Measurements from ENCODE around the gene RNF212.
"Not testable (repeated sequence)": the region's sequence is repeated elsewhere in the genome, so short reads cannot be mapped to it uniquely, and the experiment has no call there.

RNF212 gene

DNA sequence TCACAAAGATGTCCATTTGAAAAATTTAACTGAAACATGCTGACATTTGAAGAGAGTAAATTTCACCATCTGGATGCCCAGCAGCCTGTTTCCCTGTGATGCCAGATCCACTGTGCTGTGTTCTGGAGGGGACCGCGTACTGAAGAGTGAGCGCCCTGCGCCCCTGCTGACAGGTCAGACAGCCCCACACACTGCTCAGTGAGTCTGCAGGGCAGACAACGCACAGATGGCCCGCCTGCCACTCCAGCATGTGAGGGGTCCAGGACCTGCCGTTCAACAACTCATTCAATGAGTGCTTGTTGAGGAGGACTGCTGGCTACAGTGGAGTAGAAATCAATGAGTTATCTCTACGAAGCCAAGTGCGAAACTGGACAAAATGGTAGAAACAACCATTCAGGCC, 52.7 kb downstream of the RNF212 start:
- no peak for DNase-seq

DNA sequence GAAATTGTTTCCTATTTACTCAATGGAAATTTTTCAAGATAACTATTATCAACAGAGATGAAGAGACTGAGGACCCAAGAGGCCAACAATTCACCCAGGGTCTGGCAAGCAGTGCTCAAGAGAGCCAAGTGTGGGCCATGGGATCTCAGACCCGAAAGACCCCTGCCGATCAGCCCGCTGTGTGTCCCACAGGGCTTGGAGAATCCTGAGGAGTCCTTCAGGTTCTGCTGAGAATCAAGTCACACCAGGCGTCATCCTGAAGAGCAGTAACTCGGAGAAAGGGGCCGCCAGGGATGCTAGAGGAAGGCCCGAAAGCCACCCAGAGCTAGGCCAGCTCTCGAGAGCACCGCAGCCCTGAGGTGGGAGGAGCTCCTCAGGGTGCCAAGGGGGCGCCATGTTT, 53.2 kb downstream of the RNF212 start:
- DNase-seq, result no peak

DNA sequence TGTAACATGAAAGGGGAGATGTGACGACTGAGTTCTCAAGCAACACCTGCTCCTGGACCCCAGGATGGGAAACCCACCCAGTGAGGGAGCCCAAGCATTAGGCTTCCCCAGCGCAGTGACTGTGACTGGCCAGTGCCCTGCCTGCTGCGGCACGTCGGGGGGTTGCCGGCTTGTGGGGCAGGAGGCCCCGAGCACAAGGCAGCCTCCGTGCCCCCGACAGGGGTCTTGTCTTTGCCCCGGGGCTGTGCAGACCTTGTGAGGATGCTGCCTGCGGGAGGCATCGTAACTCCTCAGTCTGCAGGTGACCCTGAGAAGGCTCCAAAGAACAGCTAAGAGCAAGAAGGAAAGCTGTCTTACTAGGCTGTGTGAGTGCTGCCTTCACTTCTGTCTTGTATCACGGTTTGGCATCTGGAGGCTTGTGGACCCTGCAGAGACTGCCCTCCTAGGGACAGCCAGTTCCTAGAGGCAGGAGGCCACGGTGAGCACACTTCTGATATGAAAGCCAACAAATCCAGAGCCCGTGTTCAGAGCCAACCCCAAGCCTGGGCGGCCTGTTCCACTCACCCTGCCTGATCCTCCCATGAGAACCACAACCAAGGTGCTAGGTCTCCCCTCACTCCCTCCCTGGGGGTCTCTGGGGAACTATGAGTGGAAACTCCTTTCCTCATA, 54.2 kb downstream of the RNF212 start:
- no peak for DNase-seq

DNA sequence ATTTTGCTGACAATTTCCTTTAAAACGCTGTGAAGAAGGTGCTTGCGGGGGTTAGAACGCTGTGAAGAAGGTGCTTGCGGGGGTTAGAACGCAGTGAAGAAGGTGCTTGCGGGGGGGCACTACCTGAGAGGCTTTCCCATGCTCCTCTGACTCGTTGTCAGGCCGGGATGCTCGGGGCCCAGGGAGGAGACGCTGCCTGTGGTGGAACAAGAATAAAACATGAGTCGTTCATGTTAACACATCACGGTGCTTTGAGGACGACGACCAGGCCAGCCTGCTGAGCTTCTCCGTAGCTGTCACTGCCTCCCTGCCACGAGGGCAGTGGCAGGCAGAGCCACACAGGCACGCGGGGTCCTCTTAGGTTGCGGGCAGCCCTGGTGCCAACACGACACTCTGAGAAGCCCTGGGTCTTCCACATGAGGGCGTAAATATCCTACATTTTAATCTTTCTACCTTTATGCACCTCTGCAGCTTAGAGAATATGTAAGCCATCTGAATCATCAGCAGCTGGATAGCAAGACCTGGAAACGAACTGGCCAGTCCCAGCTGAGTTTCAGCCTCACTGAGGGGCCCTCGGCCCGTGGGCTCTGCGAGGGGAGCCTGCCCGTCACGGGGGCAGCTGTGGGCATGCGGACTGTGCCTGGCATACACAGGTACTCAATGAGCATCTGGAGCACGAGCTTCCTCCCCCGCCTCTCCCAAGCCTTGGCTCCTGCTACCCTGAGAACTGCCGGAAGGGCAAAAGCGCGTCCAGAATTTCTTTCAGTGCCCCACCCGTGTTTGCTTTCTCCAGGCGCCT, 55.0 kb downstream of the RNF212 start:
- DNase-seq, result no peak

DNA sequence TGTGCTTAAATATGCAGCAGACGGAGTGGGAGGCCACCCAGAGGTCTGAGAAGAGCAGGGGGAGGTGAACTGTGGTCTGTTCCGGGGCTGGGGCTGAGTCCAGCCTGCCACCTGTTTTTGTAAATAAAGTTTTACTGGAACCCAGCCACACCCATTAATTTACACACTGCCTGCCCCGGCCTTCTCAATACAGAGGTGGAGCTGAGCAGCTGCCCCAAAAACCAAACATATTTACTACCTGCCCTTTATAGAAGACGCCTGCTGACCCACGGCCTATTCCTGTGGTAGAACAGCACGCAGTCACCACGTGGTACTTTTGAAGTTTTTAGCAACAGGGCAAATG, 56.0 kb downstream of the RNF212 start:
- no peak for DNase-seq

DNA sequence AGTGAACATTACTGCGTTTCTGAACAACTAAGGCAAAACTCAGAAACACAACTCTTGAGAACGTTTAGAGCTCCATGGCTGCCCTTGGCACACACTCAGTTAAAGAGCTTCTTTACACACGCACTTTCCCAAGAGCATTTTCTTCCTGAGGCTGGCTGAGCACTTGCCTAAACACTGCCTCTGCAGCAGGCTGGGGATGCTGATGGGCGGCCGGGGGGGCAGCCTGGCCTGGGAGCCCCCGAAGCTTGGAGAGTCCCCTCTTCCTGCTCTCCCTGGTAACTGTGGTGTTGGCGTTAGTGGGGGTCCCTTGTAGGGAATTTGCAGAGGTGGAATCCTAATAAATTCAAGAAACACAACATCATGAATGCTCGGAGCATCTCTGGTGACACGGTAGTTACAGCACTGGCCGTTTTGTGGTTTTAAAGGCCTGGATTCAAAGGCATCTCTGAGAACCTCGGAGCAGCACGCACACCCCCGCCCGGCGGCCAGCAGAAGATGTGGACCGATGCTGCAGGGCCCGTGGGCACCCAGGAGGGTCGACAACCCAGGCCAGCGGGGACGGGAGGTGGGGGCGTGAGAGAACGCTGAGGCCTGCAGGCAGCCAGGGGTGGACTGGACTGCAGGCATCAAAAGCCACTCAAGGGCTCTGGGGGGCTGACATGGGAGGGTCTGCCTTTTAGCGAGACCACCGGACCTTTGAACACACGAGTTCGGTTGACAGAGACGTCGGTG, 56.5 kb downstream of the RNF212 start:
- DNase-seq, result no peak

DNA sequence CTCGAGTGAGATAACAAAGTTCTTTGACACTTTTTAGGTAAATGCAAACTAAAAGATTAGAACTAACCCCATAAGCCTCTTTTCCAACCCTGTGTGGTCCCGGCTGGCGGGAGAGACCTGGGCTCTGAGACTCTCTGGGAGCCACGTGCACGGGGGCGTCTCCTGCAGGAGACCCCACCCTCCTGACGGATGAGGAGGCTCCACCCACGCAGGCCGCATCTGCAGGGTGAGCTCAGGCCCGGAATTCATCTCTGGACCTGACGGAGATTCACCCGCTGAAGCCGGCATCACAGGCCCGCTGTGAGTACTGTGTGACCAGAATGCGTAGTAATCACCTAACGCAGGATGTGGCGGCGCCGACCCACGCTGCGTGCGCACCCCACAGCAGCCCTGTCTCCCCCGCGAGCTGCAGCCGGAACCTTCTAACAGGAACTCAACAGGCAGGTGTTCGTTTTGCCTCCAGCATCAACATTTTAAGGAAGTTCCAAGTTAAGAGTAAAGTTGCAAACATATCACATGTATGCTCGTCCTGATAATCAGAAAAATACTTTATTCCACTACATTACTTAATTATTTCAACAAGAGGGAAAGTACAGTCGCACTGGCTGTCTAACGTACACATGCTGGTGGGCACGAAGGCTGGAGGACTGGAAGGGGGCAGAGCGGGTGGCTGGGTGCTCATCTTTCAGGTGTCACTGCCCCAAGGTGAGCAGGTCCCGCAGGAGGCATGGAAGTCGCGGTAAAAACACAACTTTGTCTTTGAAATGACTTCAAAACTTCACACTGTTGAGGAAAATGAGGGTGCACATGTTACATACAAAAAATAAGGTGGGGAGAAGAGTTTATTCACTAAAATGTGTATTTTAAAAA, 57.4 kb downstream of the RNF212 start:
- DNase-seq, result no peak

DNA sequence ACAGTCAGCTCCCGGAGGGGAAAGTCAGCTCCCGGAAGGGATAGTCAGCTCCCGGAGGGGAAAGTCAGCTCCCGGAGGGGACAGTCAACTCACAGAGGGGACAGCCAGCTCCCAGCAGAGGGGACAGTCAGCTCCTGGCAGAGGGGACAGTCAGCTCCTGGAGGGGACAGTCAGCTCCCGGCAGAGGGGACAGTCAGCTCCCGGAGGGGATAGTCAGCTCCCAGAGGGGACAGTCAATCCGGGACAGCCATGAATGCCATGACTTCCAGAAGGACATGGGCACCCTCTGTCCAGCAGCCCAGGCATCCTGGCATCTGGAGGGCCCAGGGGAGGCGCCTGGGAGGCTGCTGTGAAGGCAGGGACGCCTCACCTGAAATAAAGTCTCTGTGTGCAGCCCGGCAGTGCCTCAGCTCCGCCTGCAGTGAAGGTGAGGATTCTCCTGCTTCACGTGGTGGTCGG, 58.1 kb downstream of the RNF212 start:
- not testable (repeated sequence) for DNase-seq

DNA sequence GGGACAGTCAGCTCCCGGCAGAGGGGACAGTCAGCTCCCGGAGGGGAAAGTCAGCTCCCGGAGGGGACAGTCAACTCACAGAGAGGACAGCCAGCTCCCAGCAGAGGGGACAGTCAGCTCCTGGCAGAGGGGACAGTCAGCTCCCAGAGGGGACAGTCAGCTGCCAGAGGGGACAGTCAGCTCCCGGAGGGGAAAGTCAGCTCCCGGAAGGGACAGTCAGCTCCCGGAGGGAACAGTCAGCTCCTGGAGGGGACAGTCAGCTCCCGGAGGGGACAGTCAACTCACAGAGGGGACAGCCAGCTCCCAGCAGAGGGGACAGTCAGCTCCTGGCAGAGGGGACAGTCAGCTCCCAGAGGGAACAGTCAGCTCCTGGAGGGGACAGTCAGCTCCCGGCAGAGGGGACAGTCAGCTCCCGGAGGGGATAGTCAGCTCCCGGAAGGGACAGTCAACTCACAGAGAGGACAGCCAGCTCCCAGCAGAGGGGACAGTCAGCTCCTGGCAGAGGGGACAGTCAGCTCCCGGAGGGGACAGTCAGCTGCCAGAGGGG, 58.6 kb downstream of the RNF212 start:
- DNase-seq, result not testable (repeated sequence)

DNA sequence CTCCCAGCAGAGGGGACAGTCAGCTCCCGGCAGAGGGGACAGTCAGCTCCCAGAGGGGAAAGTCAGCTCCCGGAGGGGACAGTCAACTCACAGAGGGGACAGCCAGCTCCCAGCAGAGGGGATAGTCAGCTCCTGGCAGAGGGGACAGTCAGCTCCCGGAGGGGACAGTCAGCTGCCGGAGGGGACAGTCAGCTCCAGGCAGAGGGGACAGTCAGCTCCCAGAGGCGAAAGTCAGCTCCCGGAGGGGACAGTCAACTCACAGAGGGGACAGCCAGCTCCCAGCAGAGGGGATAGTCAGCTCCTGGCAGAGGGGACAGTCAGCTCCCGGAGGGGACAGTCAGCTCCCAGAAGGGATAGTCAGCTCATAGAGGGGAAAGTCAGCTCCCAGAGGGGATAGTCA, 59.5 kb downstream of the RNF212 start:
- not testable (repeated sequence) for DNase-seq

DNA sequence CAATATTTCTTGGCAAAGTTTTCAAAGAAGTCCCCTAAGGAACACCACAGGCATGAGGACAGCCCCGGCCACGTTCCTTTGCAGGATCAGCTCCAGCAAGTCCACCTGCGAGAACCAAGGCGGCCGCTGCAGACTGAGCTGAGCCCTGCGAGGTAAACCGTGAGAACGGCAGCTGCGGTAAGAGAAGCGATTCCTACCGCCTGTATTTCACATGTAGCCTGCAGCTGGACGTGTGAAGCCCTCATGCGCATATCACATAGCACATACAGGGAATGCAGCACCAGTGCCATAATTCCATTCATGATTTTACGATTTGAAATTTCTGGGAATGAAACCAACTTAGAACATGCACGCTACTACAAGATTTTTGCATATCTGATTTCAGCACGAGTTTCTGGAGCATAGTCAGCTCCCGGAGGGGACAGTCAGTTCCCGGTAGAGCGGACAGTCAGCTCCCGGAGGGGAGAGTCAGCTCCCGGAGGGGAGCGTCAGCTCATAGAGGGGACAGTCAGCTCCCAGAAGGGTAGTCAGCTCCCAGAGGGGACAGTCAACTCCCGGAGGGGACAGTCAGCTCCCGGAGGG, 60.2 kb downstream of the RNF212 start:
- no peak for DNase-seq

DNA sequence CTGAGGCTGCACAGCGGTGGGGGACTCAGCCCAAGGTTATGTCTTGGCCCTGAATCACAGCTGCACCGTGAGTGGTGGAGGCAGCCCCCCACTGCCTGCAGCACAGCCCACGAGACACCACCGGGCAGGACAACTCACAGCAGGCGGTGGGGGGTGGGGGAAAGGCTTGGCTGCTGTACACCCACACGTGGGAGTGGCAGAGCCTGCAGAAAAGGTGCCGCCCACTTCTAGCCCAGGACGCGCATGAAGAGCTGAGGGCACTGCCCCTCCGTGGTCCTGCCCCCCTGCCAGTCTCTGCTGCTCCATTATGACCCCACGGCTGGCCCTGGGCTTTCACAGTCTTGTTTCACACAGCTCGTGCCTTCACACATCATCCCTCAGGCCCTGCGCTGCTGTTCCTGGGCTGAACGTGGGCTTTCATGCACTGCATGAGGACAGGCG, 61.1 kb downstream of the RNF212 start:
- DNase-seq, result no peak

DNA sequence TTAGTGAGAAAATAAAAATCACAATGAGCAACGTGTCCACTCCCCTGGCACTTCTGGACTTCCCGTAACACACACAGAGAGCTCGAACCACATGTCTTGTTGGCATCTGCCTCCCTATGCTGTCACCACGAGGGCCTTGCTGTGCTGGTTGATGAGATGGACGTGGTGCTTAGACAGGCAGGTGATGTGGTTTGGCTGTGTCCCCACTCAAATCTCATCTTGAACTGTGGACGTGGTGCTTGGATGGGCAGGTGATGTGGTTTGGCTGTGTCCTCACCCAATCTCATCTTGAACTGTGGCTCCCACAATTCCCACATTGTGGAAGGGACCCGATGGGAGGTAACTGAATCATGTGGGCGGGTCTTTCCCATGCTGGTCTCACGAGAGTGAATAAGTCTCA, 61.9 kb downstream of the RNF212 start:
- DNase-seq, result no peak

DNA sequence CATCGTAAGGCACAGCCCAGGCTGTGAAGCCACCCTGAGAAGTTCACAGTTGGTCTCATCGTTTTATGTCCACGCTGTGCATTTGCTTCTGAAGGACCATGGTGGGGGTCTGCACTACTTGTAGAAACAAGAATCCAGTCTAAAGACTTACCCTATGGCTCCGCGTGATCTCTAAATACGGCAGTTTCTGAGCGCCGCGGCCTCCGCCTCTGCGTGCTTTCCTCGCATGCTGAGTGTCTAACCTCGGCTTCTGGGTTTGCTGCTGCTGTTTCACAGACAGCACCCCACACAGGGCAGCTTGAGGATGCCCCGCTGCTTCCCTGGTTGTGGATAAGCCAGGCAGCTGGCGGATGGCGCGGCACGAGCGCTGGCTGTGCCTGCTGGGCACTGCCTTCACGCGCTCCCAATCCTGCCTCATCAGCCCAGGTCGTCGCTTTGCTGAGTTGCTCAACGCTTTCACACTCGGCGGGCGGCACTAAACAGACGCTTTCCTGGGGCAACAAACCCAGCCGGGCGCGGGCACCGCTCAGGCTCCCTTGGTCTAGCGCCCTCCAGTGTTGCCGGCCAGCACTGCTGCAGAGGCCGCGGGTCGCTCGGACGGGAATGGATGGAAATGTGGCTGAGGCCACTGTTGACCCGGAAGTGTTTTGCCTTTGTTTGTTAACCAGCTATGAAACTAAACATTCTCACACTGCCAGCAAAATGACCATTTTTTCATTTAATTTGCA, 62.7 kb downstream of the RNF212 start:
- no peak for DNase-seq

DNA sequence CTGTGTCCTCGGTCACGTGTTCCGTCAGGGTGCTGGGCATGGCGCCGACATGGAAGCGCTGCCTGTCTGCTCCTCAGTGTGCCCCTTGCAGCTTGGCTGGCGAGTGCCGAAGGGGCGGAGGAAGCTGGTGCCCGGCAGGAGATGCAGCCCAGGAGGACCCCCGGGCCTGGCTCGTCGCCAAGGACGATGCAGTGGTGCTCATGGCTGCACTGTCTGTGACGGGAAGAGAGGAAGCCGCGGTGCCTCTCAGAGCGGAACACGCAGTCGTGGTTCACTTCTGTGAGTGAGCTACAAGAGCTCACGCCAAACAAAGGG, 63.8 kb downstream of the RNF212 start:
- no peak for DNase-seq

DNA sequence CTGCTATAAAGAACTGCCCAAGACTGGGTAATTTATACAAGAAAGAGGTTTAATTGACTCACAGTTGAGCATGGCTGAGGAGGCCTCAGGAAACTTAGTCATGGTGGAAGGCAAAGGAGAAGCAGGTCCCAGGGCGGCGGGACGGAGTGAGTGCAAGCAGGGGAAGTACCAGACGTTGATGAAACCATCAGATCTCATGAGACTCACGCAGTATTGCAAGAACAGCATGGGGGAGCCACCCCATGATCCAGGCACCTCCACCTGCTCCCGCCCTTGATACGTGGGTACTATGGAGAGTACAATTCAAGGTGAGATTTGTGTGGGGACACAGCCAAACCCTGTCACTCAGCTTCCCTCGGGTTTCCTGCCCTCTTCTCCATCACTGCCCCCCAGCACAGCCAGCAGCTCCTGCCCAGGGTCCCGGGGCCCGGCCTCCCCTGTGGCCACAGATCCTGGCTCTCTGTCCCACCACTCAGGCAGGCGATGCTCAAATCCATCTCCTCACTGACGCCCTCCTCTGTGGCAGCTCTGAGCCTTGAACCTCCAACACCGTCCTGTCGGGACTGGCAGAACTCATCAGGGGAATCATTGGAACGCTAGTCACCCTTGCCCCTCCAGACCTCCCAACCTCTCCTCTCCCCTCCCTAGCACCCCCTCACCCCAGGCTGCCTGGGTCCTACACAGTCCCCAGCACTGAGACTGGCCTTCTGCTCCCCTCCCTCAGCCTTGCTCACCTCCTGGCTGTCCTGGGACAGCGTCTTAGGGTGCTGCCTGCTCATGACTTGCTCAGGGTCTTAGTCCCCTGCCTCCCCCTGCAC, 64.4 kb downstream of the RNF212 start:
- no peak for DNase-seq

DNA sequence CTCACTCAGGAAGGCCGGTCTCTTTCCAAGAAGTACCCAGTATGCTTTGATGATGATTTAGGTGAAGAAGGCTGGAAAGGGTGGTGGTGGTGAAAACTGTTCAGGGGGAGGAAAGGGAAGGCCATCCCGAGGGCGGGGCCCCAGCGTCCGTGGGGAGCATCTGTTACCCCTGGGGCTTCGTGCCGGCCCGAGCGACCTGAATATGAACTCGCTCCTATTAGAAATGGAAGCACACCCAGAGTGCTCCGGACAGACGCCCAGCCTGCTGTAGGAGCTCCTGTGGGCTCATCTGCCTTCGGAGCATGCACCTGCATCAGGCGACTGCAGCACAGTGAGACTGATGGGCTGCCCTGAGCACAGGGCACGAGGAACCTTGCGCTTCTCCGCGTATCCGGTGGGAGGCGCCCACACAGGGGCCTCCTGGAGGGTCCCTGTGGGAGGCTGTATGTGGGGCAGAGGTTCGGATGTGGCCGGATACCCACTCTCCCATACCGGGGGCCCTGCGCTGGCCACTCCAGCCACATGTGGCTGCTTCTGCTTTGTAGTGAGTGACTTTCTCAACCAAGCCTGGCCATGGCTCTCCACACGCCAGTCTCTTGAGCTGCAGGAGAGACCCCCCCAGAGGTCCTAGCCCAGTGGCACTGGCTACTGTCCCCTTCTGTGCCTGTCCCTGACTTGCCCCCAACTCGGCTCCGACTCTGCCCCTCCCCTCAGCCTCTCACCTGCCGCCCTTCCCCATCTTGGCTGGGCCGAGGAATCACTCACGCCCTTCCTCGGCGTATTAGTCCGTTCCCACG, 65.2 kb downstream of the RNF212 start:
- DNase-seq, result no peak

DNA sequence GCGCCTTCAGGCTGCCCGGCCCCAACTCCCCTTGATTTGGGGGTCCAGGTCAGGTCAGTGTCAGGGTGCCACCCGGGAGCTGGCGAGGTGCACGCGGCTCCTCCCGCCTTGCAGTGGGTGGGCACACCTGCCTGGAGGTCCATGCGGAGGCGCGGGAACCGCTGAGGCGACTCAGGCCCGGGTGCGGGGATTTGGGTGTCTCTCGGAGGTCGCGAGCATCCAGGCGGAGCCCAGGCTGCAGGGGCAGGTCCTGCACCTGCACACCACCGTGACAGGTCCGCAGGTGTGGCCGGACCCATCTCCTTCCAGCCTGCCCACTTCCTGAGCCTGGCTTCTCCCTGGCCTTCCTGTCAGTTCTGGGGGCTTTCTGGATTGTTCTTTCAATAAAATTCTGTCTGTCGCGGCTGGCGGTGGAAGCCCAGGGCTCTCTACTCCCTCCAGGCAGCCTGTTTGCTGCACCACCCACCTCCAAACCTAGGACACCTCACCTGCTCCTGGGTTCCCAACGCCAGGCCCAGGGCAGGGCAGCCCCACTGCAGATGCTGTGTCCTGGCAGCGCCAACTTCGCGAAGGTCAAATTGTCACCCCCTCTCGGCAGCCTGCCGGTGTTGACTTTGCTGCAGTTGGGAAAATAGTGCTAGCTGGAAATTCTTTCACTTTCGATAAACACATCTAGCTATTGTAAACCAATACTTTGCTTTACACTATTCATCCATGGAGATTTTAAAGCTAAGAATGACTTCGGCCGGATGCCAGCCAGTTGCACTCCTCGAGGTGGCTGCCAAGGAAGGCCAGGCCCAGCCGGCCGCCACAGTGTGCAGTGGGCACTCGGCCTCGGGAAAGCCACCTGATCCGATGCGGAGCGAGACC, 66.0 kb downstream of the RNF212 start:
- DNase-seq, result no peak

DNA sequence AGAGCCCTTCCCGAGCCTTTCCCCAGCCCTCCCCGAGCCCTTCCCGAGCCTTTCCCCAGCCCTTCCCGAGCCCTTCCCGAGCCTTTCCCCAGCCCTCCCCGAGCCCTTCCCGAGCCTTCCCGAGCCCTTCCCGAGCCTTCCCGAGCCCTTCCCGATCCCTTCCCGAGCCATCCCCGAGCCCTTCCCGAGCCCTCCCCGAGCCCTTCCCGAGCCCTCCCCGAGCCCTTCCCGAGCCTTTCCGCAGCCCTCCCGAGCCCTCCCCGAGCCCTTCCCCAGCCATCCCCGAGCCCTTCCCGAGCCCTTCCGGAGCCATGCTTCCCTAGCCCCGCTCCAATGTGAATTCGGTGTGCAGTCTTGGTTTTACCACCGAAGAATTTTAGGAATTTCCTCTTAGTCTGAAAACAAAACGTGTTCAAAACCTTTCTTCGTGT, 66.8 kb downstream of the RNF212 start:
- peak; percentile 64 for DNase-seq

Data from T1000 (cell line).